Vagina (tissue), 2 donors: ENCODE measurements around the gene ERCC4.

Source experiments
- CTCF ChIP-seq, 3 experiments: fragments of 450-650 bp in 2 of 3; fragments of 200-600 bp in 1 of 3; sonication (generic) in 1 of 3; IDR thresholded peaks; one replicate each; pipeline ENCODE4 v1.5.1; 2017 to 2019; ENCODE audit warnings: antibody characterized with exemption in 3 of 3, mild to moderate bottlenecking in 2 of 3, moderate library complexity in 2 of 3
- POLR2A ChIP-seq, 2 donors: fragments of 450-650 bp; IDR thresholded peaks; one replicate each; pipeline ENCODE4 v1.6.1; 2017; ENCODE audit warnings: antibody characterized with exemption in 2 of 2, mild to moderate bottlenecking in 2 of 2, moderate library complexity in 2 of 2

GRCh38 chr16:13999895-14000425, 80.0 kb downstream of the ERCC4 start:
- TF ChIP-seq POLR2A (IDR thresholded peaks at IDR 0.05) (no peak), CTCF (IDR thresholded peaks at IDR 0.05) (no peak)
